Measurements from ENCODE around the gene ZMIZ1. TPM values are rescaled to one million over a fixed set of nuclear protein-coding genes. Genes with fewer than 3 reads are reported as not detected.

The ZMIZ1 gene
- total and polyA plus RNA-seq, 4 donors, result 3.9 to 19.1 (median 9.8) TPM

GRCh38 chr10:79280956-79281355 lies 212.2 kb downstream of the ZMIZ1 start (continued):
- TF ChIP-seq MAX (IDR thresholded peaks at IDR 0.05), result no peak
- TF ChIP-seq REST (IDR thresholded peaks at IDR 0.05), result no peak
- TF ChIP-seq JUND (IDR thresholded peaks at IDR 0.05), result no peak

- Histone ChIP-seq H3K9ac (ENCODE audit: low read depth in 1 of 2, low read length in 2 of 2) (no peak overlapping the region), H3K27ac (ENCODE audit: low read depth in 1 of 2, low read length in 2 of 2) (no peak overlapping the region), H3K4me1 (ENCODE audit: control insufficient read depth in 4 of 4, insufficient read depth in 4 of 4, low read length in 3 of 4) (peaks cover 0 to 7% (median 1%) of the 10 kb centered on the region in 4 donors), H3K27me3 (ENCODE audit: control insufficient read depth in 4 of 4, insufficient read depth in 4 of 4, low read length in 3 of 4) (no peaks in the 10 kb centered on the region), H3K9me3 (ENCODE audit: control insufficient read depth in 4 of 4, low read length in 3 of 4) (no peaks in the 10 kb centered on the region), H3K4me3 (ENCODE audit: low read depth in 1 of 3, low read length in 3 of 3) (no peak overlapping the region), H3K36me3 (ENCODE audit: control insufficient read depth in 4 of 4, insufficient read depth in 3 of 4, low read depth in 1 of 4, low read length in 3 of 4) (peaks cover 4 to 15% (median 9%) of the 10 kb centered on the region in 4 donors)
- WGBS, result 85% methylated on average over 11 of the region's 11 CpGs
- DNase-seq (ENCODE audit: low spot score), result no peak
- TF ChIP-seq SP1 (IDR thresholded peaks at IDR 0.05), result no peak
- TF ChIP-seq, protein P1, sequence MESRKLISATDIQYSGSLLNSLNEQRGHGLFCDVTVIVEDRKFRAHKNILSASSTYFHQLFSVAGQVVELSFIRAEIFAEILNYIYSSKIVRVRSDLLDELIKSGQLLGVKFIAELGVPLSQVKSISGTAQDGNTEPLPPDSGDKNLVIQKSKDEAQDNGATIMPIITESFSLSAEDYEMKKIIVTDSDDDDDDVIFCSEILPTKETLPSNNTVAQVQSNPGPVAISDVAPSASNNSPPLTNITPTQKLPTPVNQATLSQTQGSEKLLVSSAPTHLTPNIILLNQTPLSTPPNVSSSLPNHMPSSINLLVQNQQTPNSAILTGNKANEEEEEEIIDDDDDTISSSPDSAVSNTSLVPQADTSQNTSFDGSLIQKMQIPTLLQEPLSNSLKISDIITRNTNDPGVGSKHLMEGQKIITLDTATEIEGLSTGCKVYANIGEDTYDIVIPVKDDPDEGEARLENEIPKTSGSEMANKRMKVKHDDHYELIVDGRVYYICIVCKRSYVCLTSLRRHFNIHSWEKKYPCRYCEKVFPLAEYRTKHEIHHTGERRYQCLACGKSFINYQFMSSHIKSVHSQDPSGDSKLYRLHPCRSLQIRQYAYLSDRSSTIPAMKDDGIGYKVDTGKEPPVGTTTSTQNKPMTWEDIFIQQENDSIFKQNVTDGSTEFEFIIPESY (IDR thresholded peaks at IDR 0.05), result no peak
- TF ChIP-seq REST (IDR thresholded peaks at IDR 0.05), result no peak
- no peak for TF ChIP-seq HNF4G (IDR thresholded peaks at IDR 0.05)
- TF ChIP-seq RXRA (IDR thresholded peaks at IDR 0.05), result no peak
- TF ChIP-seq, protein P2, sequence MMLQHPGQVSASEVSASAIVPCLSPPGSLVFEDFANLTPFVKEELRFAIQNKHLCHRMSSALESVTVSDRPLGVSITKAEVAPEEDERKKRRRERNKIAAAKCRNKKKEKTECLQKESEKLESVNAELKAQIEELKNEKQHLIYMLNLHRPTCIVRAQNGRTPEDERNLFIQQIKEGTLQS (IDR thresholded peaks at IDR 0.05), result no peak
- TF ChIP-seq YY1 (IDR thresholded peaks at IDR 0.05), result no peak
- no peak for TF ChIP-seq JUND (IDR thresholded peaks at IDR 0.05)
- TF ChIP-seq HNF4A (conservative IDR thresholded peaks at IDR 0.05), result no peak
- no peak for TF ChIP-seq GABPA (IDR thresholded peaks at IDR 0.05 in 1 of 2, conservative IDR thresholded peaks at IDR 0.05 in 1 of 2)
- TF ChIP-seq CTCF (IDR thresholded peaks at IDR 0.05; ENCODE audit: low read depth, low read length, missing input control), result no peak
- no peak for TF ChIP-seq EGR1 (IDR thresholded peaks at IDR 0.05; ENCODE audit: low read depth in 2 of 2)
- TF ChIP-seq NR2F2 (IDR thresholded peaks at IDR 0.05), result no peak
- no peak for TF ChIP-seq FOXA1 (IDR thresholded peaks at IDR 0.05)
- TF ChIP-seq FOXA2 (IDR thresholded peaks at IDR 0.05), result no peak
- no peak for TF ChIP-seq TAF1 (conservative IDR thresholded peaks at IDR 0.05)
- no peak for TF ChIP-seq RAD21 (IDR thresholded peaks at IDR 0.05)
- TF ChIP-seq MAX (IDR thresholded peaks at IDR 0.05), result no peak
These were observed 213.6 kb downstream of the ZMIZ1 start for GRCh38 chr10:79282388-79282787.
